CD4-positive, alpha-beta memory T cell (primary cell): ENCODE measurements around the gene SLC5A4. TPM values are rescaled to one million over a fixed set of nuclear protein-coding genes. Genes with fewer than 3 reads are reported as not detected.
A peak's percentile ranks its signal among the peaks of the same experiment; 100 is the strongest.
"Not testable (repeated sequence)": the region's sequence is repeated elsewhere in the genome, so short reads cannot be mapped to it uniquely, and the experiment has no call there.

Experiments
- CTCF ChIA-PET: fragments of 350-600 bp; sonication (Branson Sonifier 250); formaldehyde crosslinking; loops from one replicate; lab custom pipeline; 2021; ENCODE audit warnings: inconsistent platforms; ENCODE audit not compliant: partially characterized antibody; lab: Charles Lee
- POLR2A ChIA-PET: fragments of 350-600 bp; sonication (Branson Sonifier 250); formaldehyde crosslinking; loops from one replicate; lab custom pipeline; 2021; ENCODE audit not compliant: partially characterized antibody; lab: Charles Lee
- DNase-seq, 5 donors: peaks; one replicate each; pipeline versions ENCODE4 v3.0.0 to v3.0.0-alpha.2; 2020 to 2022; ENCODE audit warnings: mixed read lengths in 1 of 5
- H3K27ac ChIP-seq: one replicate; pipeline ENCODE4 v1.7.0; 2013; ENCODE audit warnings: low read depth, low read length
- H3K27me3 ChIP-seq: 2 replicates; pipeline ENCODE4 v1.7.0; 2013; ENCODE audit warnings: mild to moderate bottlenecking, low read length, moderate library complexity; ENCODE audit not compliant: insufficient read depth
- H3K36me3 ChIP-seq: 2 replicates; pipeline ENCODE4 v1.7.0; 2013; ENCODE audit warnings: mild to moderate bottlenecking, low read length, moderate library complexity; ENCODE audit not compliant: insufficient read depth
- H3K4me1 ChIP-seq: 2 replicates; pipeline ENCODE4 v1.7.0; 2013; ENCODE audit warnings: mild to moderate bottlenecking, low read length, moderate library complexity; ENCODE audit not compliant: insufficient read depth
- H3K4me3 ChIP-seq, 2 donors: one replicate each; pipeline ENCODE4 v1.7.0; 2013; ENCODE audit warnings: low read length in 2 of 2, mild to moderate bottlenecking in 1 of 2
- H3K9me3 ChIP-seq, 2 donors: one replicate each; pipeline ENCODE4 v1.7.0; 2013; ENCODE audit warnings: low read length in 2 of 2, control low read depth in 1 of 2; ENCODE audit not compliant: control insufficient read depth in 1 of 2
- H3K27ac Mint-ChIP-seq, 7 donors: one replicate each; pipeline ENCODE4 v1.8.0; 2020 to 2021; ENCODE audit warnings: mixed read lengths in 7 of 7, mild to moderate bottlenecking in 6 of 7, inconsistent platforms in 3 of 7, moderate library complexity in 3 of 7
- H3K27me3 Mint-ChIP-seq, 2 donors: one replicate each; pipeline ENCODE4 v1.8.0; 2020 to 2021; ENCODE audit warnings: mixed read lengths in 2 of 2
- H3K36me3 Mint-ChIP-seq, 2 donors: one replicate each; pipeline ENCODE4 v1.8.0; 2020 to 2021; ENCODE audit warnings: mixed read lengths in 2 of 2, inconsistent platforms in 1 of 2, mild to moderate bottlenecking in 1 of 2
- H3K4me1 Mint-ChIP-seq, 4 donors: one replicate each; pipeline ENCODE4 v1.8.0; 2020 to 2021; ENCODE audit warnings: mixed read lengths in 4 of 4, mild to moderate bottlenecking in 1 of 4
- H3K4me3 Mint-ChIP-seq, 8 donors: one replicate each; pipeline ENCODE4 v1.8.0; 2020 to 2021; ENCODE audit warnings: mixed read lengths in 8 of 8, mild to moderate bottlenecking in 7 of 8, moderate library complexity in 6 of 8, inconsistent platforms in 3 of 8
- H3K9me3 Mint-ChIP-seq, 8 donors: one replicate each; pipeline ENCODE4 v1.8.0; 2020 to 2021; ENCODE audit warnings: mixed read lengths in 8 of 8, mild to moderate bottlenecking in 5 of 8, inconsistent platforms in 3 of 8, moderate library complexity in 1 of 8
- intact Hi-C: fragments of 100-400 bp; cut with micrococcal nuclease; formaldehyde crosslinking; loops from one replicate; pipeline ENCODE4 v1.15.1; 2023
- polyA plus RNA-seq, 2 donors: library from polyadenylated mRNA; unstranded; fragments of 300-500 nt; fragmentation: Illumina TruSeq; gene quantifications; one replicate each; pipeline ENCODE4 v1.2.3, GENCODE V29; 2021
- total RNA-seq, 2 experiments: library from RNA; stranded (reverse); gene quantifications; one replicate each; pipeline ENCODE4 v1.2.3, GENCODE V29; 2021

The SLC5A4 gene
- total and polyA plus RNA-seq, 4 experiments from 2014 or later: not detected

GRCh38 chr22:32269316-32269715 is 14.2 kb upstream of the SLC5A4 start:
- CTCF ChIA-PET: no interaction called here

GRCh38 chr22:32267011-32267410 is 11.9 kb upstream of the SLC5A4 start:
- no peaks in the 10 kb centered on the region for H3K9me3 ChIP-seq
- peaks cover 0 to 13% of the 10 kb centered on the region in 2 donors for H3K36me3 Mint-ChIP-seq
- no peak overlapping the region for H3K27ac ChIP-seq
- H3K9me3 Mint-ChIP-seq: no peaks in the 10 kb centered on the region
- intact Hi-C loops: loop anchor here (5.0 kb wide), 1 partner anchor 65 kb away; no protein-coding TSS in a partner anchor
- H3K27me3 ChIP-seq: no peaks in the 10 kb centered on the region
- DNase-seq: no peak
- H3K4me3 ChIP-seq: no peak overlapping the region
- peaks cover 3 to 5% of the 10 kb centered on the region in 2 donors for H3K27me3 Mint-ChIP-seq
- no peaks in the 10 kb centered on the region for H3K4me1 ChIP-seq
- no peak overlapping the region for H3K4me3 Mint-ChIP-seq
- H3K36me3 ChIP-seq: no peaks in the 10 kb centered on the region
- H3K4me1 Mint-ChIP-seq: peaks cover 4 to 10% (median 8%) of the 10 kb centered on the region in 4 donors
- POLR2A ChIA-PET: no interaction called here
- no peak overlapping the region for H3K27ac Mint-ChIP-seq
- CTCF ChIA-PET: interaction anchor here (0.6 to 7.3 kb wide), 19 partner anchors 9 to 1601 kb away, joined by 3 to 86 read pairs (median 5); partner anchors contain the start of gene SLC5A4

More at GRCh38 chr22:32269316-32269715, 14.2 kb upstream of the SLC5A4 start:
- Mint-ChIP-seq H3K9me3 (no peaks in the 10 kb centered on the region), H3K4me1 (peaks cover 4 to 10% (median 8%) of the 10 kb centered on the region in 4 donors), H3K36me3 (peaks cover 0 to 18% of the 10 kb centered on the region in 2 donors), H3K27me3 (peaks cover 2 to 3% of the 10 kb centered on the region in 2 donors), H3K4me3 (no peak overlapping the region), H3K27ac (no peak overlapping the region)
- H3K36me3 ChIP-seq: no peaks in the 10 kb centered on the region
- H3K9me3 ChIP-seq: no peaks in the 10 kb centered on the region
- no peak overlapping the region for H3K4me3 ChIP-seq
- H3K27me3 ChIP-seq: no peaks in the 10 kb centered on the region
- no peaks in the 10 kb centered on the region for H3K4me1 ChIP-seq
- DNase-seq: no peak
- no peak overlapping the region for H3K27ac ChIP-seq
- intact Hi-C loops: loop anchor here (5.0 kb wide), 1 partner anchor 67 kb away; no protein-coding TSS in a partner anchor
- POLR2A ChIA-PET: no interaction called here

- ChIA-PET POLR2A (no interaction called here), CTCF (interaction anchor here (0.5 to 7.3 kb wide), 36 partner anchors 8 to 296 kb away, joined by 3 to 86 read pairs (median 3); partner anchors contain the start of gene SLC5A4)
- Mint-ChIP-seq H3K27ac (peak overlapping the region in 1 of 7 donors; percentile 62), H3K36me3 (peaks cover 0 to 7% of the 10 kb centered on the region in 2 donors), H3K4me1 (peaks cover 4 to 10% (median 8%) of the 10 kb centered on the region in 4 donors), H3K4me3 (peak overlapping the region in 2 of 8 donors; percentile 32 to 76), H3K27me3 (peaks cover 6% of the 10 kb centered on the region in 2 donors), H3K9me3 (no peaks in the 10 kb centered on the region)
- H3K4me3 ChIP-seq: no peak overlapping the region
- H3K9me3 ChIP-seq: no peaks in the 10 kb centered on the region
- intact Hi-C loops: loop anchor here (1.0 to 5.0 kb wide), 3 partner anchors 64 to 289 kb away; no protein-coding TSS in a partner anchor
- no peaks in the 10 kb centered on the region for H3K27me3 ChIP-seq
- H3K27ac ChIP-seq: no peak overlapping the region
- H3K4me1 ChIP-seq: no peaks in the 10 kb centered on the region
- peak; percentile 57 to 61 (median 58) for DNase-seq
- H3K36me3 ChIP-seq: no peaks in the 10 kb centered on the region
Observed at GRCh38 chr22:32265882-32266767, 11.0 kb upstream of the SLC5A4 start.

- H3K27ac ChIP-seq, H3K27me3 Mint-ChIP-seq, POLR2A ChIA-PET, H3K9me3 ChIP-seq, H3K27ac Mint-ChIP-seq, H3K9me3 Mint-ChIP-seq, H3K36me3 Mint-ChIP-seq, DNase-seq, H3K4me3 Mint-ChIP-seq, H3K36me3 ChIP-seq, H3K4me3 ChIP-seq, H3K27me3 ChIP-seq, H3K4me1 ChIP-seq: not testable (repeated sequence)
- peaks cover 4 to 10% (median 8%) of the 10 kb centered on the region in 4 donors for H3K4me1 Mint-ChIP-seq
- CTCF ChIA-PET: interaction anchor here (7.3 kb wide), 1 partner anchor 159 kb away, joined by 86 read pairs; no protein-coding TSS in a partner anchor
- intact Hi-C loops: loop anchor here (2.0 to 5.0 kb wide), 2 partner anchors 119 to 209 kb away; partner anchors contain the start of gene FBXO7
Observed at GRCh38 chr22:32263678-32264077, 8.5 kb upstream of the SLC5A4 start.

- CTCF ChIA-PET: interaction anchor here (7.3 kb wide), 1 partner anchor 157 kb away, joined by 86 read pairs; no protein-coding TSS in a partner anchor
- POLR2A ChIA-PET: no interaction called here
- Mint-ChIP-seq H3K27ac (no peak overlapping the region), H3K27me3 (peaks cover 7 to 12% of the 10 kb centered on the region in 2 donors), H3K36me3 (no peaks in the 10 kb centered on the region), H3K4me1 (peaks cover 4 to 8% (median 6%) of the 10 kb centered on the region in 4 donors), H3K9me3 (peaks cover 0 to 2% (median 0%) of the 10 kb centered on the region in 8 donors), H3K4me3 (no peak overlapping the region)
- Histone ChIP-seq H3K36me3 (no peaks in the 10 kb centered on the region), H3K27ac (no peak overlapping the region), H3K4me1 (no peaks in the 10 kb centered on the region), H3K4me3 (no peak overlapping the region), H3K27me3 (no peaks in the 10 kb centered on the region), H3K9me3 (no peaks in the 10 kb centered on the region)
- intact Hi-C loops: loop anchor here (5.0 kb wide), 1 partner anchor 211 kb away; the partner anchor contains the start of gene FBXO7
- no peak for DNase-seq
Observed at GRCh38 chr22:32261306-32261705, 6.2 kb upstream of the SLC5A4 start.

- H3K4me1 Mint-ChIP-seq: no peaks in the 10 kb centered on the region
- Histone ChIP-seq H3K4me3 (no peak overlapping the region), H3K27me3 (no peaks in the 10 kb centered on the region), H3K27ac (no peak overlapping the region), H3K9me3 (no peaks in the 10 kb centered on the region), H3K36me3 (no peaks in the 10 kb centered on the region), H3K4me1 (no peaks in the 10 kb centered on the region)
- H3K27me3 Mint-ChIP-seq: peaks cover 7 to 14% of the 10 kb centered on the region in 2 donors
- DNase-seq: no peak
- POLR2A ChIA-PET: no interaction called here
- intact Hi-C loops: no loop called here
- no peaks in the 10 kb centered on the region for H3K36me3 Mint-ChIP-seq
- CTCF ChIA-PET: interaction anchor here (0.6 to 1.5 kb wide), 2 partner anchors 8 to 184 kb away, joined by 3 to 4 read pairs; no protein-coding TSS in a partner anchor
- H3K9me3 Mint-ChIP-seq: peaks cover 0 to 2% (median 0%) of the 10 kb centered on the region in 8 donors
- H3K27ac Mint-ChIP-seq: no peak overlapping the region
- no peak overlapping the region for H3K4me3 Mint-ChIP-seq
Observed at GRCh38 chr22:32258791-32259190, 3.6 kb upstream of the SLC5A4 start.

GRCh38 chr22:32255726-32256125 is 579 bp upstream of the SLC5A4 start:
- DNase-seq: no peak
- CTCF ChIA-PET: interaction anchor here (2.2 kb wide), 1 partner anchor 11 kb away, joined by 7 read pairs; no protein-coding TSS in a partner anchor
- H3K4me1 Mint-ChIP-seq: no peaks in the 10 kb centered on the region

More at GRCh38 chr22:32255726-32256125, 579 bp upstream of the SLC5A4 start:
- Mint-ChIP-seq H3K27me3 (peaks cover 7 to 11% of the 10 kb centered on the region in 2 donors), H3K27ac (peak overlapping the region in 1 of 7 donors; percentile 8), H3K9me3 (peaks cover 0 to 2% (median 0%) of the 10 kb centered on the region in 8 donors), H3K4me3 (no peak overlapping the region), H3K36me3 (peaks cover 0 to 3% of the 10 kb centered on the region in 2 donors)
- POLR2A ChIA-PET: no interaction called here
- Histone ChIP-seq H3K4me3 (no peak overlapping the region), H3K36me3 (no peaks in the 10 kb centered on the region), H3K4me1 (no peaks in the 10 kb centered on the region), H3K27me3 (no peaks in the 10 kb centered on the region), H3K27ac (no peak overlapping the region), H3K9me3 (no peaks in the 10 kb centered on the region)
- intact Hi-C loops: no loop called here
